ENCODE data around the gene GTF2IRD2.
"Not testable (repeated sequence)": the region's sequence is repeated elsewhere in the genome, so short reads cannot be mapped to it uniquely, and the experiment has no call there.

GTF2IRD2 gene

GRCh38 chr7:74850833-74851721, at the start of gene GTF2IRD2:
Gene GTF2IRD2 (minus strand): TSS chr7:74851605. CDS start chr7:74836378, 15,227 bp downstream.
- peak; percentile 93 for ATAC-seq

- ATAC-seq, result peak; percentile 94
Measured at GRCh38 chr7:74890158-74891123, 39.0 kb upstream of the GTF2IRD2 start.

- 0 out of 3 replicates have a peak, but pooled peaks have one; percentile 4 for ATAC-seq
Measured at GRCh38 chr7:74889518-74890129, 38.2 kb upstream of the GTF2IRD2 start.

GRCh38 chr7:74885295-74885694, 33.9 kb upstream of the GTF2IRD2 start:
- not testable (repeated sequence) for ATAC-seq

GRCh38 chr7:74882110-74882509, 30.7 kb upstream of the GTF2IRD2 start:
- peak; percentile 27; the same call in 1 of the 3 replicates for ATAC-seq

GRCh38 chr7:74874748-74875512, 23.5 kb upstream of the GTF2IRD2 start:
- ATAC-seq, result peak; percentile 39

GRCh38 chr7:74874104-74874747, 22.8 kb upstream of the GTF2IRD2 start:
- ATAC-seq, result peak; percentile 45

- not testable (repeated sequence) for ATAC-seq
Measured at GRCh38 chr7:74872542-74872941, 21.1 kb upstream of the GTF2IRD2 start.

GRCh38 chr7:74865777-74866176, 14.4 kb upstream of the GTF2IRD2 start:
- peak; percentile 17 for ATAC-seq

- peak; percentile 39 for ATAC-seq
Measured at GRCh38 chr7:74849853-74850252, 1.6 kb downstream of the GTF2IRD2 start.

GRCh38 chr7:74830411-74830810, 21.0 kb downstream of the GTF2IRD2 start:
- ATAC-seq, result not testable (repeated sequence)

GRCh38 chr7:74829959-74830358, 21.4 kb downstream of the GTF2IRD2 start:
- ATAC-seq, result peak; percentile 82

GRCh38 chr7:74821259-74821658, 30.1 kb downstream of the GTF2IRD2 start:
- not testable (repeated sequence) for ATAC-seq

GRCh38 chr7:74820146-74820805, 31.1 kb downstream of the GTF2IRD2 start:
- ATAC-seq, result peak; percentile 91

GRCh38 chr7:74815882-74816281, 35.5 kb downstream of the GTF2IRD2 start:
- not testable (repeated sequence) for ATAC-seq

GRCh38 chr7:74798644-74799043, 52.8 kb downstream of the GTF2IRD2 start:
- ATAC-seq, result peak; percentile 60

GRCh38 chr7:74797848-74798622, 53.4 kb downstream of the GTF2IRD2 start:
- not testable (repeated sequence) for ATAC-seq

- peak; percentile 7 for ATAC-seq
Measured at GRCh38 chr7:74789200-74789736, 62.1 kb downstream of the GTF2IRD2 start.

GRCh38 chr7:74788369-74789150, 62.8 kb downstream of the GTF2IRD2 start:
- ATAC-seq, result peak; percentile 97

Measured in SK-N-SH treated with all-trans-retinoic acid at 6 μM for 48 hours (cell line).